ENCODE data around the gene NCKAP5. TPM values are rescaled to one million over a fixed set of nuclear protein-coding genes. Genes with fewer than 3 reads are reported as not detected.

NCKAP5 gene
- total and polyA plus RNA-seq, 9 donors = 0.80 to 2.7 (median 2.2) TPM

GRCh38 chr2:132881546-132881945, 686.7 kb downstream of the NCKAP5 start:
- H3K27ac ChIP-seq = no peak overlapping the region
- no peaks in the 10 kb centered on the region for H3K9me3 ChIP-seq
- no peak for TF ChIP-seq POLR2A (IDR thresholded peaks at IDR 0.05)
- TF ChIP-seq, protein P1, sequence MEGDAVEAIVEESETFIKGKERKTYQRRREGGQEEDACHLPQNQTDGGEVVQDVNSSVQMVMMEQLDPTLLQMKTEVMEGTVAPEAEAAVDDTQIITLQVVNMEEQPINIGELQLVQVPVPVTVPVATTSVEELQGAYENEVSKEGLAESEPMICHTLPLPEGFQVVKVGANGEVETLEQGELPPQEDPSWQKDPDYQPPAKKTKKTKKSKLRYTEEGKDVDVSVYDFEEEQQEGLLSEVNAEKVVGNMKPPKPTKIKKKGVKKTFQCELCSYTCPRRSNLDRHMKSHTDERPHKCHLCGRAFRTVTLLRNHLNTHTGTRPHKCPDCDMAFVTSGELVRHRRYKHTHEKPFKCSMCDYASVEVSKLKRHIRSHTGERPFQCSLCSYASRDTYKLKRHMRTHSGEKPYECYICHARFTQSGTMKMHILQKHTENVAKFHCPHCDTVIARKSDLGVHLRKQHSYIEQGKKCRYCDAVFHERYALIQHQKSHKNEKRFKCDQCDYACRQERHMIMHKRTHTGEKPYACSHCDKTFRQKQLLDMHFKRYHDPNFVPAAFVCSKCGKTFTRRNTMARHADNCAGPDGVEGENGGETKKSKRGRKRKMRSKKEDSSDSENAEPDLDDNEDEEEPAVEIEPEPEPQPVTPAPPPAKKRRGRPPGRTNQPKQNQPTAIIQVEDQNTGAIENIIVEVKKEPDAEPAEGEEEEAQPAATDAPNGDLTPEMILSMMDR (IDR thresholded peaks at IDR 0.05) = no peak
- TF ChIP-seq EP300 (IDR thresholded peaks at IDR 0.05) = no peak
- no peak overlapping the region for H3K4me3 ChIP-seq
- DNase-seq = no peak
- H3K4me1 ChIP-seq (ENCODE audit: insufficient read depth) = no peaks in the 10 kb centered on the region
- H3K27me3 ChIP-seq = no peaks in the 10 kb centered on the region
- intact Hi-C loops (cut with DNase I) = no loop called here
- 83 to 96% (median 93%) methylated on average over 1 of the region's 1 CpG for WGBS, 3 donors
- no peaks in the 10 kb centered on the region for H3K36me3 ChIP-seq

DNA sequence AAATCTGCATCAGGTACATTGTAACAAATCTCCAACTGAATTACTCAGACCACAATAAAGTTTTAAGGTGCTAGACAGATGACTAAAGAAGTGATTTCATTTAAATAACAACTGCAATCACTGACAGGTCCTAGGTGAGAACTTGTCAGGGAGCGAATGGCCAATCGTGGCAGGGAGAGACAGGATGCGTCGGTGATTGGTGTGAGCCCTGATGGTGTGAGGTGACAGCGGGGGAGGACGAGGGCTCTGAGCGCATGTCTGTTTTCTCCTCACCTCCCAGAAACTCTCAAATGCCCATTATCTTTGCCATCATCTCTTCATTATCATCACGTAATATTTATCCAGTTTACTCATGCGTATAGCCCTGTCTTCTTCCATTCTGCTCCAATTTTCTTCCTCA, 690.3 kb downstream of the NCKAP5 start:
- Histone ChIP-seq H3K27me3 (no peaks in the 10 kb centered on the region), H3K36me3 (no peaks in the 10 kb centered on the region), H3K27ac (no peak overlapping the region), H3K4me3 (no peak overlapping the region), H3K9me3 (no peaks in the 10 kb centered on the region), H3K4me1 (ENCODE audit: insufficient read depth) (no peaks in the 10 kb centered on the region)
- DNase-seq = no peak
- WGBS, 3 donors = 91 to 95% (median 92%) methylated on average over 9 of the region's 9 CpGs
- intact Hi-C loops (cut with DNase I) = no loop called here
- TF ChIP-seq POLR2A (IDR thresholded peaks at IDR 0.05) = no peak

DNA sequence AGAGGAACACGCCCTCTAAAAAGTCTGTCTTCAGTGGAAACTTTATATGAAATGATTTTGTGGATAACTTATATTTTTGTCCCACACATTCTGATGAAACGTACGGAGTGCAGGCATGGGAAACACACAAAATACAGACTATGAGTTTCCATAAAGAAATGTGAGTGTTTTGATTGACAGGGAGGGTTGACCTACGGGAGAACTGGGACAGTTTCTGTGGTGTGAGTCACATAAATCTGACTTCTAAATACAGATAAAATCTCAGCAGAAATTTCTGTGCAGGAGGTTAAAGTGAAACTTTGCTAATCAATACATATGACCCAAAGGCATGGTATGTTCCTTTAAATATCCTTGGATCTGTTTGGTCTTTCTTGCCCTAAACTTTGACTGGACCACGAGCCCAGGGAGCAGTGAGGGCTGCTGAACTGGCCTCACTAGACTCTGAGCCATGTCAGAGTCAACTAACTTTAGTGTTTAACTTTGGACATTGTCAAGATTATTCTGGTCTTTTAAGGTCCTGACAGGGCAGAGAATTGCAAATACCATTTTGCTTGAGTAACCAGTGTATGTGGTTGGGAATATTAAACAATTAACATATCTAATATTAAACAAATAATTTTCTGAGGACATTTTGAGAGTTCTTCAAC, 691.4 kb downstream of the NCKAP5 start:
- 79 to 85% (median 79%) methylated on average over 5 of the region's 5 CpGs for WGBS, 3 donors

GRCh38 chr2:132875193-132875592, 693.1 kb downstream of the NCKAP5 start:
- no peaks in the 10 kb centered on the region for H3K27me3 ChIP-seq
- H3K4me1 ChIP-seq (ENCODE audit: insufficient read depth) = no peaks in the 10 kb centered on the region
- no peak for DNase-seq
- no peaks in the 10 kb centered on the region for H3K9me3 ChIP-seq
- no peaks in the 10 kb centered on the region for H3K36me3 ChIP-seq
- intact Hi-C loops (cut with DNase I) = no loop called here
- TF ChIP-seq, protein P1 (IDR thresholded peaks at IDR 0.05) = no peak
- TF ChIP-seq POLR2A (IDR thresholded peaks at IDR 0.05) = no peak
- no peak for TF ChIP-seq EP300 (IDR thresholded peaks at IDR 0.05)
- WGBS, 3 donors = 93 to 97% (median 97%) methylated on average over 3 of the region's 3 CpGs
- H3K27ac ChIP-seq = no peak overlapping the region
- no peak overlapping the region for H3K4me3 ChIP-seq

More for the DNA sequence above, 691.4 kb downstream of the NCKAP5 start:
- Histone ChIP-seq H3K9me3 (no peaks in the 10 kb centered on the region), H3K4me3 (no peak overlapping the region), H3K27ac (no peak overlapping the region), H3K4me1 (ENCODE audit: insufficient read depth) (no peaks in the 10 kb centered on the region), H3K36me3 (no peaks in the 10 kb centered on the region), H3K27me3 (no peaks in the 10 kb centered on the region)
- TF ChIP-seq POLR2A (IDR thresholded peaks at IDR 0.05) = no peak
- no peak for TF ChIP-seq EP300 (IDR thresholded peaks at IDR 0.05)
- TF ChIP-seq, protein P1 (IDR thresholded peaks at IDR 0.05) = no peak
- DNase-seq = no peak
- intact Hi-C loops (cut with DNase I) = no loop called here

DNA sequence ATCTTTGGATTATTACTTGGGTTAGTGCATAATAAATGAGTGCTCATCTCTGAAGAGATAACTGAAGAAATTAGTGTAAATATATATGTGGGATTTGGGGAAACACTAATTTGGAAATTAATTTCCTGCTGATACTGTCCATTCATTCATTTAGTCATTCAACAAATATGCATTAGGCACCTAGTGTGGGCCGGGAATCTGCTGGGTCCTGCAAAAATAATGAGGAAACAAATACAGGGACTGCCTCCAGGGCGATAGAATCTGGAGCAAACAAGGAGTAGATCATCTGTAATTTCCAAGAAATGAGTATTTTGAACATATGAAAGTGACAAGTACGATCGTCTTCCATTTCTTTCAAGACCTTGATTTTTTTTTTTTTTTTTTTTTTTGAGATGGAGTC, 694.5 kb downstream of the NCKAP5 start:
- H3K9me3 ChIP-seq = no peaks in the 10 kb centered on the region
- no peaks in the 10 kb centered on the region for H3K36me3 ChIP-seq
- H3K27ac ChIP-seq = no peak overlapping the region
- TF ChIP-seq, protein P1 (IDR thresholded peaks at IDR 0.05) = no peak
- TF ChIP-seq POLR2A (IDR thresholded peaks at IDR 0.05) (no peak), EP300 (IDR thresholded peaks at IDR 0.05) (no peak)
- 93 to 94% (median 93%) methylated on average over 4 of the region's 4 CpGs for WGBS, 3 donors
- no peaks in the 10 kb centered on the region for H3K27me3 ChIP-seq
- intact Hi-C loops (cut with DNase I) = no loop called here
- H3K4me1 ChIP-seq (ENCODE audit: insufficient read depth) = no peaks in the 10 kb centered on the region
- no peak overlapping the region for H3K4me3 ChIP-seq
- no peak for DNase-seq

Measured in ovary (tissue), 9 donors.